ENCODE measurements around the gene PPP2R2C. TPM values are rescaled to one million over a fixed set of nuclear protein-coding genes. Genes with fewer than 3 reads are reported as not detected.

The PPP2R2C gene
- total and polyA plus RNA-seq, 12 donors, result 0.14 to 10.6 (median 4.2) TPM

GRCh38 chr4:6426571-6427438 is 45.6 kb downstream of the PPP2R2C start:
- WGBS, 2 donors, result 60 to 61% methylated on average over 13 of the region's 13 CpGs
- intact Hi-C loops (cut with DNase I), result no loop called here
- no peaks in the 10 kb centered on the region for H3K36me3 ChIP-seq
- DNase-seq, result no peak
- no peak overlapping the region for H3K4me3 ChIP-seq
- no peak overlapping the region for H3K27ac ChIP-seq
- H3K9me3 ChIP-seq, result no peaks in the 10 kb centered on the region
- peaks cover 0 to 38% (median 8%) of the 10 kb centered on the region in 7 donors for H3K27me3 ChIP-seq
- ATAC-seq, result no peak
- H3K4me1 ChIP-seq, result no peaks in the 10 kb centered on the region
- TF ChIP-seq CTCF (IDR thresholded peaks at IDR 0.05), result no peak

- Histone ChIP-seq H3K4me3 (no peak overlapping the region), H3K9me3 (no peaks in the 10 kb centered on the region), H3K4me1 (no peaks in the 10 kb centered on the region), H3K27me3 (peaks cover 0 to 39% (median 8%) of the 10 kb centered on the region in 7 donors), H3K36me3 (no peaks in the 10 kb centered on the region), H3K27ac (no peak overlapping the region)
- DNase-seq (no peak), ATAC-seq (no peak)
- intact Hi-C loops (cut with DNase I), result no loop called here
- TF ChIP-seq CTCF (IDR thresholded peaks at IDR 0.05), result no peak
- WGBS, 2 donors, result 69 to 72% methylated on average over 11 of the region's 11 CpGs
Measured at GRCh38 chr4:6425911-6426310, 46.5 kb downstream of the PPP2R2C start.

- Histone ChIP-seq H3K27me3 (peaks cover 0 to 34% (median 8%) of the 10 kb centered on the region in 7 donors), H3K4me1 (no peaks in the 10 kb centered on the region), H3K9me3 (no peaks in the 10 kb centered on the region), H3K4me3 (no peak overlapping the region), H3K27ac (no peak overlapping the region), H3K36me3 (no peaks in the 10 kb centered on the region)
- TF ChIP-seq CTCF (IDR thresholded peaks at IDR 0.05), result no peak
- WGBS, 2 donors, result 46 to 50% methylated on average over 5 of the region's 5 CpGs
- DNase-seq (no peak), ATAC-seq (no peak)
- intact Hi-C loops (cut with DNase I), result no loop called here
Measured at GRCh38 chr4:6425336-6425735, 47.1 kb downstream of the PPP2R2C start.

GRCh38 chr4:6424425-6424824 is 48.0 kb downstream of the PPP2R2C start:
- no peak for TF ChIP-seq CTCF (IDR thresholded peaks at IDR 0.05)
- intact Hi-C loops (cut with DNase I), result no loop called here
- no peaks in the 10 kb centered on the region for H3K36me3 ChIP-seq
- no peaks in the 10 kb centered on the region for H3K9me3 ChIP-seq
- ATAC-seq (no peak), DNase-seq (no peak)
- WGBS, 2 donors, result 67 to 69% methylated on average over 9 of the region's 9 CpGs
- no peaks in the 10 kb centered on the region for H3K4me1 ChIP-seq
- no peak overlapping the region for H3K27ac ChIP-seq
- H3K4me3 ChIP-seq, result no peak overlapping the region
- peaks cover 0 to 30% (median 6%) of the 10 kb centered on the region in 7 donors for H3K27me3 ChIP-seq
